H1 (cell line): Measurements from ENCODE around the gene MCUB.

Source experiments
- CREB1 ChIP-seq: IDR thresholded peaks from 2 replicates; pipeline ENCODE4 v1.6.1; 2012; ENCODE audit warnings: inconsistent platforms
- CTCF ChIP-seq, 3 experiments: IDR thresholded peaks; 1 replicate in 2 of 3; 2 replicates in 1 of 3; pipeline versions ENCODE4 v1.5.1 to v1.6.1; 2011; ENCODE audit warnings: low read length in 3 of 3, mild to moderate bottlenecking in 3 of 3, inconsistent platforms in 2 of 3, low read depth in 1 of 3, moderate library complexity in 1 of 3; ENCODE audit not compliant: insufficient read depth in 1 of 3; ENCODE audit errors: control extremely low read depth in 1 of 3
- MAX ChIP-seq: IDR thresholded peaks from 2 replicates; pipeline ENCODE4 v1.6.1; 2012; ENCODE audit warnings: inconsistent platforms
- POLR2A ChIP-seq, 2 experiments: IDR thresholded peaks; 1 replicate in 1 of 2; 2 replicates in 1 of 2; pipeline ENCODE4 v1.6.1; 2011; ENCODE audit warnings: low read depth in 2 of 2, low read length in 2 of 2, mild to moderate bottlenecking in 2 of 2; ENCODE audit errors: control extremely low read depth in 1 of 2
- POLR2AphosphoS5 ChIP-seq: IDR thresholded peaks from 2 replicates; pipeline ENCODE4 v1.6.1; 2011; ENCODE audit warnings: low read depth, low read length
- RFX5 ChIP-seq: IDR thresholded peaks from 2 replicates; pipeline ENCODE4 v1.6.1; 2011; ENCODE audit warnings: low read depth, low read length, improper control_type of control experiment, borderline replicate concordance
- YY1 ChIP-seq: IDR thresholded peaks from 2 replicates; pipeline ENCODE4 v1.6.1; 2011; ENCODE audit warnings: low read depth, mild to moderate bottlenecking, low read length

- TF ChIP-seq CTCF (IDR thresholded peaks at IDR 0.05; ENCODE audit: control extremely low read depth in 1 of 3, insufficient read depth in 1 of 3, low read depth in 1 of 3, low read length in 3 of 3) (no peak), POLR2A (IDR thresholded peaks at IDR 0.05; ENCODE audit: control extremely low read depth in 1 of 2, low read depth in 2 of 2, low read length in 2 of 2) (no peak), POLR2AphosphoS5 (no peak), RFX5 (no peak), YY1 (no peak), CREB1 (no peak), MAX (no peak)
Observed at GRCh38 chr4:109662116-109662515, 102.1 kb downstream of the MCUB start.
